Mesenchymal stem cell (in vitro differentiated cells and primary cell): ENCODE data around the gene IFI27L1.

Experiments
- DNase-seq: peaks from one replicate; pipeline ENCODE4 v3.0.0-alpha.2; 2013
- H2AFZ ChIP-seq: one replicate; pipeline ENCODE4 v1.6.1; 2013; ENCODE audit warnings: low read depth, mild to moderate bottlenecking, control low read depth, inconsistent platforms, low read length, moderate library complexity
- H2AK5ac ChIP-seq: 2 replicates; pipeline ENCODE4 v1.6.1; 2013; ENCODE audit warnings: low read length, moderate library complexity, mild to moderate bottlenecking, inconsistent platforms; ENCODE audit not compliant: severe bottlenecking
- H2BK120ac ChIP-seq: one replicate; pipeline ENCODE4 v1.6.1; 2013; ENCODE audit warnings: low read depth, mild to moderate bottlenecking, inconsistent platforms, low read length, moderate library complexity
- H2BK12ac ChIP-seq, 2 experiments: one replicate each; pipeline ENCODE4 v1.6.1; 2013; ENCODE audit warnings: inconsistent platforms in 2 of 2, low read length in 2 of 2, mild to moderate bottlenecking in 2 of 2, moderate library complexity in 2 of 2, control low read depth in 1 of 2
- H2BK15ac ChIP-seq: one replicate; pipeline ENCODE4 v1.6.1; 2013; ENCODE audit warnings: mild to moderate bottlenecking, low read depth, inconsistent platforms; ENCODE audit not compliant: poor library complexity, severe bottlenecking
- H2BK5ac ChIP-seq: 2 replicates; pipeline ENCODE4 v1.6.1; 2013; ENCODE audit warnings: low read depth, mild to moderate bottlenecking, low read length, control low read depth, inconsistent platforms; ENCODE audit not compliant: poor library complexity, severe bottlenecking
- H3K14ac ChIP-seq, 2 experiments: one replicate each; pipeline ENCODE4 v1.6.1; 2013; ENCODE audit warnings: inconsistent platforms in 2 of 2, low read length in 2 of 2, control low read depth in 1 of 2, mild to moderate bottlenecking in 1 of 2, moderate library complexity in 1 of 2
- H3K18ac ChIP-seq, 2 experiments: one replicate each; pipeline ENCODE4 v1.6.1; 2013; ENCODE audit warnings: inconsistent platforms in 2 of 2, low read length in 2 of 2, control low read depth in 1 of 2, low read depth in 1 of 2, mild to moderate bottlenecking in 1 of 2
- H3K23ac ChIP-seq, 2 experiments: one replicate each; pipeline ENCODE4 v1.6.1; 2013; ENCODE audit warnings: inconsistent platforms in 2 of 2, low read length in 2 of 2, mild to moderate bottlenecking in 2 of 2, moderate library complexity in 2 of 2, control low read depth in 1 of 2
- H3K27ac ChIP-seq: 2 replicates; pipeline ENCODE4 v1.5.1; 2013; ENCODE audit warnings: mild to moderate bottlenecking, moderate library complexity, low read length, control low read depth, inconsistent platforms; ENCODE audit not compliant: poor library complexity, severe bottlenecking
- H3K27me3 ChIP-seq, 2 experiments: 2 replicates each; pipeline versions ENCODE4 v1.6.1 to v1.7.0; 2013; ENCODE audit warnings: low read length in 2 of 2, mild to moderate bottlenecking in 2 of 2, moderate library complexity in 2 of 2, control low read depth in 1 of 2, inconsistent platforms in 1 of 2; ENCODE audit not compliant: control insufficient read depth in 1 of 2, insufficient read depth in 1 of 2
- H3K36me3 ChIP-seq, 2 experiments: 2 replicates each; pipeline versions ENCODE4 v1.6.1 to v1.7.0; 2013; ENCODE audit warnings: low read length in 2 of 2, control low read depth in 1 of 2, inconsistent platforms in 1 of 2, low read depth in 1 of 2, mild to moderate bottlenecking in 1 of 2; ENCODE audit not compliant: insufficient read depth in 2 of 2, control insufficient read depth in 1 of 2
- H3K4ac ChIP-seq, 2 experiments: one replicate each; pipeline ENCODE4 v1.6.1; 2013; ENCODE audit warnings: inconsistent platforms in 2 of 2, low read length in 2 of 2, mild to moderate bottlenecking in 2 of 2, moderate library complexity in 2 of 2, control low read depth in 1 of 2, low read depth in 1 of 2
- H3K4me1 ChIP-seq: 2 replicates; pipeline ENCODE4 v1.6.1; 2013; ENCODE audit warnings: low read depth, low read length, control low read depth; ENCODE audit not compliant: control insufficient read depth, insufficient read depth
- H3K4me2 ChIP-seq: 2 replicates; pipeline ENCODE4 v1.6.1; 2013; ENCODE audit warnings: low read length, mild to moderate bottlenecking, inconsistent platforms; ENCODE audit not compliant: poor library complexity, severe bottlenecking
- H3K4me3 ChIP-seq, 2 experiments: 2 replicates each; pipeline versions ENCODE4 v1.5.1 to v1.7.0; 2013; ENCODE audit warnings: low read length in 2 of 2, mild to moderate bottlenecking in 2 of 2, control low read depth in 1 of 2, low read depth in 1 of 2; ENCODE audit not compliant: insufficient read depth in 1 of 2
- H3K79me1 ChIP-seq: replicated peaks from 2 replicates; pipeline ENCODE4 v1.6.1; 2013; ENCODE audit warnings: mild to moderate bottlenecking, control low read depth, low read length, inconsistent platforms; ENCODE audit not compliant: poor library complexity, severe bottlenecking
- H3K9ac ChIP-seq: 2 replicates; pipeline ENCODE4 v1.7.0; 2013; ENCODE audit warnings: mild to moderate bottlenecking, low read length, moderate library complexity
- H3K9me3 ChIP-seq: 2 replicates; pipeline ENCODE4 v1.7.0; 2013; ENCODE audit warnings: mild to moderate bottlenecking, low read length; ENCODE audit not compliant: control insufficient read depth
- H4K8ac ChIP-seq: one replicate; pipeline ENCODE4 v1.6.1; 2013; ENCODE audit warnings: inconsistent platforms, mild to moderate bottlenecking, low read length, moderate library complexity
- H4K91ac ChIP-seq: one replicate; pipeline ENCODE4 v1.6.1; 2013; ENCODE audit warnings: mild to moderate bottlenecking, low read length, inconsistent platforms
- WGBS: methylation state at CpG from one replicate; pipeline ENCODE4 v1.1.7; 2013; ENCODE audit warnings: mixed read lengths; 5-methylcytosine and 5-hydroxymethylcytosine counted together

IFI27L1 gene

DNA sequence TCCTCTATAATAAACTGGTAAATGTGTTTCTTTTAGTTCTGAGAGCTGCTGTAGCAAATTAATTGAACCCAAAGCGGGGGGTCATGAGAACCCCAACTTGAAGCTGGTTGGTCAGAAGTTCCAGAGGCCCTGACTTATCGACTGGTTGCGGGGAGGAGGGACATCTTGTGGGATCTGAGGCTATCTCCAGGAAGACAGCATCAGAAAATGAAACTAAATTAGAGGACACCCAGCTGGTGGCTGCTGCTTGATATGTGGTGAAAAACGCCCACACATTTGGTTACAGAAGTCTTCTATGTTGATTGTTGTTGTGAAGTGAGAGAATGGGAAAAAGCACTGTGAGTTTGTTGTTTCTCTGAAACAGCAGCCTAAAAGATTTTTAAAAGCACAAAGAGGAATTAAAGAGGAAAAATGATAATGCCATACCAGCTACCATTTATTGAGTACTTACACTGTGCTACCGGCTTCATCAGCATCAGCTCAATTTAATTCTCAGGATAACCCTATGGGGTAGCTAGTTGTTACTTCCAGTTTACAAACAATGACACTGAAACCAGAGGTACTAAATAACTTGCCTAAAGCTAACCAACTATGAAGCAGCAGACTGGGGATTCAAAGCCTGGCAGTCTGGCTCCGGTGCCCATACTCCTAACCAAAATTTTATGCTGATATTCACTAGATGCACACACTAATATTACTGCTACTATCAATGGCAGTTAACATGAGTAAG lies 24.4 kb upstream of the IFI27L1 start:
- no peak overlapping the region for H4K91ac ChIP-seq
- H3K14ac ChIP-seq, result no peak overlapping the region
- peaks cover 60% of the 10 kb centered on the region for H3K79me1 ChIP-seq
- H4K8ac ChIP-seq, result no peak overlapping the region
- no peak overlapping the region for H3K4me2 ChIP-seq
- no peaks in the 10 kb centered on the region for H3K9me3 ChIP-seq
- no peak overlapping the region for H2AK5ac ChIP-seq
- no peak overlapping the region for H2BK120ac ChIP-seq
- 96% methylated on average over 6 of the region's 6 CpGs for WGBS
- H3K27me3 ChIP-seq, result no peaks in the 10 kb centered on the region
- no peak overlapping the region for H3K27ac ChIP-seq
- no peak overlapping the region for H3K18ac ChIP-seq
- H2BK15ac ChIP-seq, result no peak overlapping the region
- no peak overlapping the region for H2BK5ac ChIP-seq
- DNase-seq, result peak; percentile 30
- H3K36me3 ChIP-seq, result peaks cover 45 to 96% of the 10 kb centered on the region in 2 experiments
- H3K4me1 ChIP-seq, result peaks cover 2% of the 10 kb centered on the region
- H3K9ac ChIP-seq, result no peak overlapping the region
- no peak overlapping the region for H3K4me3 ChIP-seq
- no peak overlapping the region for H2AFZ ChIP-seq
- H3K4ac ChIP-seq, result no peak overlapping the region
- H3K23ac ChIP-seq, result no peak overlapping the region
- H2BK12ac ChIP-seq, result no peak overlapping the region

GRCh38 chr14:94058128-94058673 lies 22.9 kb upstream of the IFI27L1 start:
- Histone ChIP-seq H4K8ac (no peak overlapping the region), H2BK15ac (no peak overlapping the region), H3K36me3 (peaks cover 34 to 90% of the 10 kb centered on the region in 2 experiments), H3K4me3 (no peak overlapping the region), H3K14ac (no peak overlapping the region), H3K23ac (no peak overlapping the region), H3K9me3 (no peaks in the 10 kb centered on the region), H3K9ac (no peak overlapping the region), H3K27ac (no peak overlapping the region), H2BK5ac (no peak overlapping the region), H2BK120ac (no peak overlapping the region), H2BK12ac (no peak overlapping the region), H3K79me1 (peaks cover 54% of the 10 kb centered on the region), H3K18ac (no peak overlapping the region), H4K91ac (no peak overlapping the region), H2AK5ac (no peak overlapping the region), H3K27me3 (no peaks in the 10 kb centered on the region), H2AFZ (no peak overlapping the region), H3K4me1 (peaks cover 5% of the 10 kb centered on the region), H3K4me2 (no peak overlapping the region), H3K4ac (no peak overlapping the region)
- no peak for DNase-seq
- 94% methylated on average over 1 of the region's 1 CpG for WGBS

DNA sequence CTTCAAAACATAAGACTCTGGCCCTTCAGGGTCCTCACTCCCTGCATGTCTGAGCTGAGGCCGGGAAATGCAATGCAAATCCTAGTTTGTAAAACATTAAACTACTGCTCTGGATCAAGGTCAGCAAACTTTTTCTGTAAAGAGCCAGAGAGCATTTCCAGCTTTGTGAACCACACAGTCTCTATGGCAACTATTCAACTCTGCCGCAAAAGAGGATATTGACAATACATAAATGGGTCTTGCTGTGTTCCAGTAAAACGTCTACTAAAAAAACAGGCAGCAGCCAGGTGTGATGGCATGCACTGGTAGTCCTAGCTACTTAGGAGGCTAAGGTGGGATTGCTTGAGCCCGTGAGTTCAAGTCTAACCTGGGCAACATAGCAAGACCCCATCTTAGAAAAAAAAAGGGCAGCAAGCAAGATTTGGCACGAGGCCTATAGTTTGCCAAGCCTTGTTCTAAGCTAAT lies 22.4 kb upstream of the IFI27L1 start:
- Histone ChIP-seq H2AK5ac (no peak overlapping the region), H4K8ac (no peak overlapping the region), H3K9me3 (no peaks in the 10 kb centered on the region), H4K91ac (no peak overlapping the region), H2BK120ac (no peak overlapping the region), H3K4me1 (peaks cover 7% of the 10 kb centered on the region), H3K9ac (no peak overlapping the region), H3K27me3 (no peaks in the 10 kb centered on the region), H3K23ac (no peak overlapping the region), H3K27ac (no peak overlapping the region), H2AFZ (no peak overlapping the region), H2BK5ac (no peak overlapping the region), H2BK15ac (no peak overlapping the region), H3K79me1 (peaks cover 54% of the 10 kb centered on the region), H3K14ac (no peak overlapping the region), H3K36me3 (peaks cover 31 to 89% of the 10 kb centered on the region in 2 experiments), H3K4ac (no peak overlapping the region), H3K18ac (no peak overlapping the region), H3K4me2 (no peak overlapping the region), H3K4me3 (no peak overlapping the region), H2BK12ac (no peak overlapping the region)
- WGBS, result 98% methylated on average over 5 of the region's 5 CpGs
- no peak for DNase-seq

- peaks cover 7% of the 10 kb centered on the region for H3K4me1 ChIP-seq
Measured at GRCh38 chr14:94059998-94060397, 21.1 kb upstream of the IFI27L1 start.

More at GRCh38 chr14:94059998-94060397, 21.1 kb upstream of the IFI27L1 start:
- Histone ChIP-seq H4K8ac (no peak overlapping the region), H3K23ac (no peak overlapping the region), H3K4ac (no peak overlapping the region), H3K36me3 (peaks cover 21 to 81% of the 10 kb centered on the region in 2 experiments), H3K14ac (no peak overlapping the region), H3K27me3 (no peaks in the 10 kb centered on the region), H3K4me2 (no peak overlapping the region), H2AK5ac (no peak overlapping the region), H3K79me1 (peaks cover 42% of the 10 kb centered on the region), H3K4me3 (no peak overlapping the region), H3K9me3 (no peaks in the 10 kb centered on the region), H2BK12ac (no peak overlapping the region), H2BK5ac (no peak overlapping the region), H3K27ac (no peak overlapping the region), H2BK120ac (no peak overlapping the region), H3K18ac (no peak overlapping the region), H4K91ac (no peak overlapping the region), H2BK15ac (no peak overlapping the region), H3K9ac (no peak overlapping the region), H2AFZ (no peak overlapping the region)
- 96% methylated on average over 5 of the region's 5 CpGs for WGBS
- DNase-seq, result no peak
